ENCODE results near the gene ZNF300.
A peak's percentile ranks its signal among the peaks of the same experiment; 100 is the strongest.

Gene ZNF300

GRCh38 chr5:150904479-150905311, at the start of gene ZNF300 (continued):
- TF ChIP-seq KLF17 (tag by site-specific recombination; IDR thresholded peaks at IDR 0.05) (0 out of 2 replicates have a peak, but pooled peaks have one; percentile 14), ZNF140 (tag by site-specific recombination; IDR thresholded peaks at IDR 0.05) (no peak), ZNF324 (tag by site-specific recombination; IDR thresholded peaks at IDR 0.05) (peak; percentile 37), ZBTB20 (tag by site-specific recombination; IDR thresholded peaks at IDR 0.05) (peak; percentile 77), ZNF677 (tag by site-specific recombination; IDR thresholded peaks at IDR 0.05) (no peak), ZNF391 (tag by site-specific recombination; IDR thresholded peaks at IDR 0.05; ENCODE audit: borderline replicate concordance, low read depth) (0 out of 2 replicates have a peak, but pooled peaks have one; percentile 7), ZNF280D (tag by site-specific recombination; IDR thresholded peaks at IDR 0.05) (peak; percentile 64; the same call in 1 of the 2 replicates), ZIC2 (tag by site-specific recombination; IDR thresholded peaks at IDR 0.05) (peak; percentile 39), ZNF362 (tag by site-specific recombination; IDR thresholded peaks at IDR 0.05) (no peak), ZBTB8A (tag by site-specific recombination; IDR thresholded peaks at IDR 0.05) (peak; percentile 77), AEBP2 (tag by site-specific recombination; IDR thresholded peaks at IDR 0.05; ENCODE audit: borderline replicate concordance) (no peak), ZFP41 (tag by site-specific recombination; IDR thresholded peaks at IDR 0.05; ENCODE audit: borderline replicate concordance) (no peak), ZNF146 (tag by site-specific recombination; IDR thresholded peaks at IDR 0.05) (no peak), YY2 (tag by site-specific recombination; IDR thresholded peaks at IDR 0.05) (peak; percentile 97), ZNF610 (tag by site-specific recombination; IDR thresholded peaks at IDR 0.05; ENCODE audit: borderline replicate concordance) (0 out of 2 replicates have a peak, but pooled peaks have one; percentile 33), ZBTB11 (tag by site-specific recombination; conservative IDR thresholded peaks at IDR 0.05; ENCODE audit: low read depth) (peak; percentile 92), SCRT1 (tag by site-specific recombination; IDR thresholded peaks at IDR 0.05; ENCODE audit: borderline replicate concordance) (no peak), ZNF571 (tag by site-specific recombination; IDR thresholded peaks at IDR 0.05) (no peak), ZNF623 (tag by site-specific recombination; IDR thresholded peaks at IDR 0.05) (0 out of 2 replicates have a peak, but pooled peaks have one; percentile 19), REPIN1 (tag by site-specific recombination; IDR thresholded peaks at IDR 0.05; ENCODE audit: low read depth) (peak; percentile 68; the same call in 1 of the 2 replicates), ZNF514 (tag by site-specific recombination; IDR thresholded peaks at IDR 0.05) (0 out of 2 replicates have a peak, but pooled peaks have one; percentile 1), OSR2 (tag by site-specific recombination; IDR thresholded peaks at IDR 0.05) (no peak), MZF1 (tag by site-specific recombination; IDR thresholded peaks at IDR 0.05; ENCODE audit: borderline replicate concordance) (0 out of 2 replicates have a peak, but pooled peaks have one; percentile 12)
- TF ChIP-seq, protein P1, sequence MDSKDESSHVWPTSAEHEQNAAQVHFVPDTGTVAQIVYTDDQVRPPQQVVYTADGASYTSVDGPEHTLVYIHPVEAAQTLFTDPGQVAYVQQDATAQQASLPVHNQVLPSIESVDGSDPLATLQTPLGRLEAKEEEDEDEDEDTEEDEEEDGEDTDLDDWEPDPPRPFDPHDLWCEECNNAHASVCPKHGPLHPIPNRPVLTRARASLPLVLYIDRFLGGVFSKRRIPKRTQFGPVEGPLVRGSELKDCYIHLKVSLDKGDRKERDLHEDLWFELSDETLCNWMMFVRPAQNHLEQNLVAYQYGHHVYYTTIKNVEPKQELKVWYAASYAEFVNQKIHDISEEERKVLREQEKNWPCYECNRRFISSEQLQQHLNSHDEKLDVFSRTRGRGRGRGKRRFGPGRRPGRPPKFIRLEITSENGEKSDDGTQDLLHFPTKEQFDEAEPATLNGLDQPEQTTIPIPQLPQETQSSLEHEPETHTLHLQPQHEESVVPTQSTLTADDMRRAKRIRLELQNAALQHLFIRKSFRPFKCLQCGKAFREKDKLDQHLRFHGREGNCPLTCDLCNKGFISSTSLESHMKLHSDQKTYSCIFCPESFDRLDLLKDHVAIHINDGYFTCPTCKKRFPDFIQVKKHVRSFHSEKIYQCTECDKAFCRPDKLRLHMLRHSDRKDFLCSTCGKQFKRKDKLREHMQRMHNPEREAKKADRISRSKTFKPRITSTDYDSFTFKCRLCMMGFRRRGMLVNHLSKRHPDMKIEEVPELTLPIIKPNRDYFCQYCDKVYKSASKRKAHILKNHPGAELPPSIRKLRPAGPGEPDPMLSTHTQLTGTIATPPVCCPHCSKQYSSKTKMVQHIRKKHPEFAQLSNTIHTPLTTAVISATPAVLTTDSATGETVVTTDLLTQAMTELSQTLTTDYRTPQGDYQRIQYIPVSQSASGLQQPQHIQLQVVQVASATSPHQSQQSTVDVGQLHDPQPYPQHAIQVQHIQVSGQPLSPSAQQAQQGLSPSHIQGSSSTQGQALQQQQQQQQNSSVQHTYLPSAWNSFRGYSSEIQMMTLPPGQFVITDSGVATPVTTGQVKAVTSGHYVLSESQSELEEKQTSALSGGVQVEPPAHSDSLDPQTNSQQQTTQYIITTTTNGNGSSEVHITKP (tag by site-specific recombination; IDR thresholded peaks at IDR 0.05) = peak; percentile 100
